GM20431 (cell line): ENCODE data around the gene GJA4.
"Not testable (repeated sequence)": the region's sequence is repeated elsewhere in the genome, so short reads cannot be mapped to it uniquely, and the experiment has no call there.

Source experiments
- in situ Hi-C: fragments of 300-500 bp; cut with MseI, MboI; formaldehyde crosslinking; loops from one replicate; pipeline ENCODE4 v1.15.0; 2020; ENCODE audit warnings: low sequenced_read_pairs; ENCODE audit not compliant: unreplicated experiment

Gene GJA4

GRCh38 chr1:34786521-34787325 is 6.1 kb upstream of the GJA4 start:
- in situ Hi-C loops: no loop called here

- in situ Hi-C loops: no loop called here
Observed at GRCh38 chr1:34787461-34788420, 5.1 kb upstream of the GJA4 start.

- in situ Hi-C loops: no loop called here
Observed at GRCh38 chr1:34790985-34791384, 1.8 kb upstream of the GJA4 start.

- in situ Hi-C loops: no loop called here
Observed at GRCh38 chr1:34792424-34792823, 375 bp upstream of the GJA4 start.

- in situ Hi-C loops: no loop called here
Observed at GRCh38 chr1:34794001-34794789, 1.4 kb downstream of the GJA4 start.

- in situ Hi-C loops: no loop called here
Observed at GRCh38 chr1:34794790-34795180, 2.0 kb downstream of the GJA4 start.

GRCh38 chr1:34795916-34796315 is 3.1 kb downstream of the GJA4 start:
- in situ Hi-C loops: no loop called here

- in situ Hi-C loops: no loop called here
Observed at GRCh38 chr1:34796990-34797389, 4.2 kb downstream of the GJA4 start.

GRCh38 chr1:34800214-34800613 is 7.4 kb downstream of the GJA4 start:
- in situ Hi-C loops: no loop called here

- in situ Hi-C loops: no loop called here
Observed at GRCh38 chr1:34803770-34804169, 11.0 kb downstream of the GJA4 start.

- in situ Hi-C loops: no loop called here
Observed at GRCh38 chr1:34806396-34806795, 13.6 kb downstream of the GJA4 start.

- in situ Hi-C loops: no loop called here
Observed at GRCh38 chr1:34808051-34808810, 15.4 kb downstream of the GJA4 start.

GRCh38 chr1:34810781-34811180 is 18.0 kb downstream of the GJA4 start:
- in situ Hi-C loops: not testable (repeated sequence)

- in situ Hi-C loops: no loop called here
Observed at GRCh38 chr1:34816332-34816731, 23.5 kb downstream of the GJA4 start.

- in situ Hi-C loops: no loop called here
Observed at GRCh38 chr1:34816778-34817177, 24.0 kb downstream of the GJA4 start.

GRCh38 chr1:34818862-34819261 is 26.1 kb downstream of the GJA4 start:
- in situ Hi-C loops: not testable (repeated sequence)

- in situ Hi-C loops: no loop called here
Observed at GRCh38 chr1:34822202-34822601, 29.4 kb downstream of the GJA4 start.

- in situ Hi-C loops: no loop called here
Observed at GRCh38 chr1:34824817-34825454, 32.1 kb downstream of the GJA4 start.

- in situ Hi-C loops: no loop called here
Observed at GRCh38 chr1:34825455-34826091, 32.8 kb downstream of the GJA4 start.
